Ramos (cell line): ENCODE data around the gene NR4A3.
"Not testable (repeated sequence)": the region's sequence is repeated elsewhere in the genome, so short reads cannot be mapped to it uniquely, and the experiment has no call there.

Experiments
- in situ Hi-C: fragments of 300-500 bp; cut with MboI; formaldehyde crosslinking; loops from one replicate; pipeline ENCODE4 v1.14.3; 2022; ENCODE audit warnings: low sequenced_read_pairs; ENCODE audit not compliant: unreplicated experiment

The NR4A3 gene

GRCh38 chr9:99821396-99822108, at the start of gene NR4A3:
Gene NR4A3, plus strand, starts transcription at chr9:99821885. Its CDS starts 6,158 bp downstream, at chr9:99828043.
- in situ Hi-C loops: no loop called here

GRCh38 chr9:99773468-99774138, 48.1 kb upstream of the NR4A3 start:
- in situ Hi-C loops: no loop called here

GRCh38 chr9:99778308-99778707, 43.4 kb upstream of the NR4A3 start:
- in situ Hi-C loops: no loop called here

- in situ Hi-C loops: no loop called here
Observed at GRCh38 chr9:99778836-99779235, 42.8 kb upstream of the NR4A3 start.

GRCh38 chr9:99779277-99779676, 42.4 kb upstream of the NR4A3 start:
- in situ Hi-C loops: no loop called here

- in situ Hi-C loops: not testable (repeated sequence)
Observed at GRCh38 chr9:99782349-99782748, 39.3 kb upstream of the NR4A3 start.

GRCh38 chr9:99782962-99783718, 38.5 kb upstream of the NR4A3 start:
- in situ Hi-C loops: no loop called here

GRCh38 chr9:99783799-99784198, 37.9 kb upstream of the NR4A3 start:
- in situ Hi-C loops: no loop called here

- in situ Hi-C loops: no loop called here
Observed at GRCh38 chr9:99785010-99785590, 36.6 kb upstream of the NR4A3 start.

- in situ Hi-C loops: no loop called here
Observed at GRCh38 chr9:99787556-99787955, 34.1 kb upstream of the NR4A3 start.

GRCh38 chr9:99793528-99793927, 28.2 kb upstream of the NR4A3 start:
- in situ Hi-C loops: no loop called here

- in situ Hi-C loops: no loop called here
Observed at GRCh38 chr9:99796231-99796630, 25.5 kb upstream of the NR4A3 start.

GRCh38 chr9:99801775-99802174, 19.9 kb upstream of the NR4A3 start:
- in situ Hi-C loops: loop anchor here (10.0 kb wide), 1 partner anchor 523 kb away; no protein-coding TSS in a partner anchor

GRCh38 chr9:99803694-99804093, 18.0 kb upstream of the NR4A3 start:
- in situ Hi-C loops: loop anchor here (10.0 kb wide), 1 partner anchor 521 kb away; no protein-coding TSS in a partner anchor

- in situ Hi-C loops: loop anchor here (10.0 kb wide), 1 partner anchor 517 kb away; no protein-coding TSS in a partner anchor
Observed at GRCh38 chr9:99807276-99807852, 14.3 kb upstream of the NR4A3 start.

- in situ Hi-C loops: loop anchor here (10.0 kb wide), 1 partner anchor 517 kb away; no protein-coding TSS in a partner anchor
Observed at GRCh38 chr9:99807956-99808355, 13.7 kb upstream of the NR4A3 start.

- in situ Hi-C loops: loop anchor here (10.0 kb wide), 1 partner anchor 516 kb away; no protein-coding TSS in a partner anchor
Observed at GRCh38 chr9:99808454-99808853, 13.2 kb upstream of the NR4A3 start.

GRCh38 chr9:99809586-99810319, 11.9 kb upstream of the NR4A3 start:
- in situ Hi-C loops: loop anchor here (10.0 kb wide), 1 partner anchor 515 kb away; no protein-coding TSS in a partner anchor

- in situ Hi-C loops: no loop called here
Observed at GRCh38 chr9:99811172-99811571, 10.5 kb upstream of the NR4A3 start.
